ENCODE data around the gene JDP2. TPM values are rescaled to one million over a fixed set of nuclear protein-coding genes. Genes with fewer than 3 reads are reported as not detected.

Gene JDP2
- total RNA-seq, 4 donors from 2014 or later = 32.9 to 86.8 (median 50.1) TPM

- no peak for TF ChIP-seq POLR2A (IDR thresholded peaks at IDR 0.05)
- TF ChIP-seq, protein P1, sequence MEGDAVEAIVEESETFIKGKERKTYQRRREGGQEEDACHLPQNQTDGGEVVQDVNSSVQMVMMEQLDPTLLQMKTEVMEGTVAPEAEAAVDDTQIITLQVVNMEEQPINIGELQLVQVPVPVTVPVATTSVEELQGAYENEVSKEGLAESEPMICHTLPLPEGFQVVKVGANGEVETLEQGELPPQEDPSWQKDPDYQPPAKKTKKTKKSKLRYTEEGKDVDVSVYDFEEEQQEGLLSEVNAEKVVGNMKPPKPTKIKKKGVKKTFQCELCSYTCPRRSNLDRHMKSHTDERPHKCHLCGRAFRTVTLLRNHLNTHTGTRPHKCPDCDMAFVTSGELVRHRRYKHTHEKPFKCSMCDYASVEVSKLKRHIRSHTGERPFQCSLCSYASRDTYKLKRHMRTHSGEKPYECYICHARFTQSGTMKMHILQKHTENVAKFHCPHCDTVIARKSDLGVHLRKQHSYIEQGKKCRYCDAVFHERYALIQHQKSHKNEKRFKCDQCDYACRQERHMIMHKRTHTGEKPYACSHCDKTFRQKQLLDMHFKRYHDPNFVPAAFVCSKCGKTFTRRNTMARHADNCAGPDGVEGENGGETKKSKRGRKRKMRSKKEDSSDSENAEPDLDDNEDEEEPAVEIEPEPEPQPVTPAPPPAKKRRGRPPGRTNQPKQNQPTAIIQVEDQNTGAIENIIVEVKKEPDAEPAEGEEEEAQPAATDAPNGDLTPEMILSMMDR (IDR thresholded peaks at IDR 0.05) = no peak
- H3K9me3 ChIP-seq = no peaks in the 10 kb centered on the region
- intact Hi-C loops (cut with DNase I; ENCODE audit: low total_unique reads) = no loop called here
- no peaks in the 10 kb centered on the region for H3K27me3 ChIP-seq
- H3K36me3 ChIP-seq = no peaks in the 10 kb centered on the region
- DNase-seq = no peak
- no peak overlapping the region for H3K27ac ChIP-seq
- H3K4me3 ChIP-seq = no peak overlapping the region
- no peaks in the 10 kb centered on the region for H3K4me1 ChIP-seq
Measured at GRCh38 chr14:75422169-75422568, 5.7 kb upstream of the JDP2 start.

DNA sequence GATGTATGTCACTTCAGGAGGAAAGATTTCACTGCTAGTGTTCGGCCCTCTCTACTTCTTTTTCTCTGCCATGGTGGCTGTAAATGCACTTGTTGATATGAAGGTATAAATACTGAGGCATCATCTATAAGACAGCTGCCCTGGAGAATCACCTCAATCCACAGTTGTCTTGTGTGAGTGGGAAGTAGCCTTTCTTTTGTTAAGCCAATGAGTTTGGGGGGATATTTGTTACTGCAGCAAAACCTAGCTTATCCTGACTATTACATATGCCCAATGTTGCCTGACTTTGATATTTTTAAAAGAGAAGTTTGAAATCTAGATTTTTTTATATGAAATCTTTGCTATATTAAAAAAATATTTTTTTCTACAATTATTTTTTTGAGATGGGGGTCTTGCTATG, 3.3 kb upstream of the JDP2 start:
- Histone ChIP-seq H3K27me3 (no peaks in the 10 kb centered on the region), H3K27ac (no peak overlapping the region), H3K4me1 (peaks cover 0 to 8% of the 10 kb centered on the region in 2 donors), H3K4me3 (no peak overlapping the region), H3K36me3 (no peaks in the 10 kb centered on the region), H3K9me3 (no peaks in the 10 kb centered on the region)
- no peak for DNase-seq
- no peak for TF ChIP-seq POLR2A (IDR thresholded peaks at IDR 0.05)
- intact Hi-C loops (cut with DNase I; ENCODE audit: low total_unique reads) = no loop called here

DNA sequence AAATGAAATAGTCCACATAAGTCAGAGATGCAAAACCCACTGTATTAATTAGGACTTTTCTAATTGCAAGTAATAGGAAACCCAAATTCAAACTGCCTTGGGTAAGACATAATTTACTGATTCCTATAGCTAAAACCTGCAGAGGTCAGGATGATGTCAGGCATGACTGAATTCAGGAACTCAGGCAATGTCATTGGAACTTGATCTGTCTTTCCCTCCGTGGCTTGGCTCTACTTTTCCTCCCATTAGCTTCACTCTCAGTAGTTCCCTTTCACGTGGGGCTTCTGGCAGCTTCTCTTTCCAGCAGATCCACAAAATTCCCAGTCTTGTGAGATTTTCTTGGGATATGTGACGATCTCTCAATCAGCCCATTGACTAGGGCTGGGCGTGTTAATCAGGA, 2.4 kb upstream of the JDP2 start:
- DNase-seq = no peak
- H3K27me3 ChIP-seq = no peaks in the 10 kb centered on the region
- intact Hi-C loops (cut with DNase I; ENCODE audit: low total_unique reads) = no loop called here
- H3K36me3 ChIP-seq = no peaks in the 10 kb centered on the region
- no peak for TF ChIP-seq POLR2A (IDR thresholded peaks at IDR 0.05)
- TF ChIP-seq, protein P1 (IDR thresholded peaks at IDR 0.05) = no peak
- peaks cover 0 to 15% of the 10 kb centered on the region in 2 donors for H3K4me1 ChIP-seq
- no peak overlapping the region for H3K4me3 ChIP-seq
- H3K9me3 ChIP-seq = no peaks in the 10 kb centered on the region
- no peak overlapping the region for H3K27ac ChIP-seq

DNA sequence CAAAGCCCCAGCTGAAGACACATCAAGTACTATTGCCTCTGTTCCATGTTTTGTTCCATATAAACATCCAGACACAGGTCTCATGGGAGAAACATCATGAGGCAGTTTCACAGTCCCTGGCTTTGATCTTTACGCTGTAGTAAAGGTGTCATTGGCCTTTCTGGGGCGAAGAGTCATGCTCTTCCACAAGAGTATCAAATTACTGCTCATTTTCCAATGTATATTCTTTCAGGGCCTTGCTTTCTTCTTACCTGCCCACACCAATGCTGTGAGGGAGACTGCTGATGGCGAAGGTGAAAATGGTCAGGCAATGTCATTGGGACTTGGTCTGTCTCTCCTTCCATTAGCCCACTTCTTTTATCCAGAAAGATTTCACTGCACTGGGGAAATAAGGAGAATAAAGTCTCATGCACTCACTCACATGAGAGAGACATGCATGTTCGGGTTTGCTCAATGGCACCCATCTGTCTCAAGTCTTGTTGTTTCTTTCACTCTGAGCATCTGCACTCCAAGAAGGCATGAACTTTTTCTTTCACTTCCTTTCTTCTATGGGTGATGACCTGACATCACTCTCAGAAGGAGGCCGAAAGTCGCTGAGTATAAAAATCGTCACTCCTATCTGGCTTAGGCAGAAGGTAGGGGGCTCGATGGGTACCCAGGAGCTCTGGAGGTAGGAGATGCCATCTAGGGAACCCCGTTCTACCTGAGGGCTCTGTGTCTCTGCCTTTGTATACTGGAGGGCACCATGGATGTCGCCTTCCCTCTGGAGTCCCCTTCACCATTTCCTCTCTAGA, 1.3 kb upstream of the JDP2 start:
- Histone ChIP-seq H3K36me3 (no peaks in the 10 kb centered on the region), H3K27ac (peak overlapping the region; percentile 81 to 88), H3K9me3 (no peaks in the 10 kb centered on the region), H3K4me1 (peaks cover 0 to 25% of the 10 kb centered on the region in 2 donors), H3K4me3 (no peak overlapping the region), H3K27me3 (no peaks in the 10 kb centered on the region)
- intact Hi-C loops (cut with DNase I; ENCODE audit: low total_unique reads) = no loop called here
- TF ChIP-seq POLR2A (IDR thresholded peaks at IDR 0.05) = no peak
- TF ChIP-seq, protein P1 (IDR thresholded peaks at IDR 0.05) = no peak
- no peak for DNase-seq

DNA sequence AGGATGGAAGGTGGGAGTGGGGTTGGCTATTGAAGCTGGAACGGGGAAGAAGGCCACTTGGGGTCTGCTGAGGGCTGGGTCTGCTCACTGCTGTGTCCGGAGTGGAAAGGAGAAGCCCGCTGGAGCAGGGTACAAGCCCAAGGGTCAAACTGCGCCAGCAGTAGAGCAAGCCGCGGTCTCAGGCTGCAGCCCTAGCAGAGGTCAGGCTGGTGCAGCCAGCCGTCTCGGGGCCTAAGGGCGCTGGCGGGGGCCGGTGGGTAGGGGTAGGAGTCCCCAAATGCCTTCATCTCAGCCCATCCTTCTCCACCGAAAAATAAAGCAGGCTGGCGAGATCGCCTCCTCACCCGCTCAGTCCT, 718 bp upstream of the JDP2 start:
- peak overlapping the region; percentile 54 to 68 for H3K4me3 ChIP-seq
- intact Hi-C loops (cut with DNase I; ENCODE audit: low total_unique reads) = no loop called here
- H3K36me3 ChIP-seq = no peaks in the 10 kb centered on the region
- H3K4me1 ChIP-seq = peaks cover 0 to 25% of the 10 kb centered on the region in 2 donors
- no peaks in the 10 kb centered on the region for H3K27me3 ChIP-seq
- TF ChIP-seq, protein P1 (IDR thresholded peaks at IDR 0.05) = no peak
- no peak for TF ChIP-seq POLR2A (IDR thresholded peaks at IDR 0.05)
- peak overlapping the region; percentile 81 to 88 for H3K27ac ChIP-seq
- DNase-seq = no peak
- H3K9me3 ChIP-seq = no peaks in the 10 kb centered on the region
